ELR (cell line): ENCODE data around the gene G6PD.

Source experiments
- DNase-seq: peaks from one replicate; pipeline ENCODE4 v3.0.0-alpha.2; 2015; ENCODE audit warnings: low read depth

Gene G6PD

GRCh38 chrX:154487518-154488290 lies 58.9 kb downstream of the G6PD start:
- DNase-seq: no peak

- DNase-seq: peak; percentile 58
Measured at GRCh38 chrX:154486396-154487207, 60.0 kb downstream of the G6PD start, which contains the start of gene UBL4A. TSS of gene UBL4A (minus strand) at chrX:154486615. CDS start at chrX:154486584, 31 bp downstream.

GRCh38 chrX:154486052-154486395 lies 60.6 kb downstream of the G6PD start:
- peak; percentile 43 for DNase-seq

- DNase-seq: no peak
Measured at GRCh38 chrX:154485150-154486051, 61.2 kb downstream of the G6PD start.

GRCh38 chrX:154484255-154485149 lies 62.1 kb downstream of the G6PD start:
- peak; percentile 49 for DNase-seq

- DNase-seq: no peak
Measured at GRCh38 chrX:154483325-154483724, 63.3 kb downstream of the G6PD start.

- DNase-seq: no peak
Measured at GRCh38 chrX:154482786-154483185, 63.9 kb downstream of the G6PD start.

GRCh38 chrX:154481911-154482601 lies 64.6 kb downstream of the G6PD start:
- no peak for DNase-seq
